Adrenal gland (tissue), 5 donors: Measurements from ENCODE around the gene SLC35C1.

ENCODE experiments used
- CTCF ChIP-seq, 6 experiments: fragments of 450-650 bp in 4 of 6; fragments of 200-600 bp in 2 of 6; sonication (generic) in 1 of 6; IDR thresholded peaks; 1 replicate in 5 of 6; 2 replicates in 1 of 6; pipeline versions ENCODE4 v1.5.1 to v1.8.0; 2016 to 2021; ENCODE audit warnings: antibody characterized with exemption in 6 of 6, mild to moderate bottlenecking in 2 of 6, moderate library complexity in 1 of 6
- POLR2A ChIP-seq, 2 donors: fragments of 450-650 bp; IDR thresholded peaks; one replicate each; pipeline ENCODE4 v1.6.1; 2017; ENCODE audit warnings: antibody characterized with exemption in 2 of 2, mild to moderate bottlenecking in 2 of 2, moderate library complexity in 1 of 2
- donor health status: DM: no; HTN: no; CAD: no.

- no peak for TF ChIP-seq CTCF (IDR thresholded peaks at IDR 0.05)
- no peak for TF ChIP-seq POLR2A (IDR thresholded peaks at IDR 0.05)
Measured at GRCh38 chr11:45791524-45791923, 13.4 kb upstream of the SLC35C1 start.
